MM.1S (cell line): ENCODE data around the gene EEPD1.

Experiments
- DNase-seq: peaks from one replicate; pipeline ENCODE4 v3.0.0-alpha.2; 2015
- H2AFZ ChIP-seq: fragments of 300-600 bp; sonication (generic); 2 replicates; pipeline ENCODE4 v1.6.0; 2016; ENCODE audit warnings: antibody characterized with exemption, low read length
- H3F3A ChIP-seq: fragments of 300-600 bp; sonication (generic); 2 replicates; pipeline ENCODE4 v1.6.1; 2016; ENCODE audit warnings: mild to moderate bottlenecking, antibody characterized with exemption, low read length, moderate library complexity, mixed read lengths; ENCODE audit not compliant: insufficient read depth
- H3K27ac ChIP-seq: fragments of 300-600 bp; sonication (generic); 2 replicates; pipeline ENCODE4 v1.5.1; 2016; ENCODE audit warnings: mild to moderate bottlenecking, low read length
- H3K27me3 ChIP-seq: fragments of 300-600 bp; sonication (generic); replicated peaks from 2 replicates; pipeline ENCODE4 v1.6.0; 2016; ENCODE audit warnings: low read length; ENCODE audit not compliant: insufficient read depth
- H3K36me3 ChIP-seq: fragments of 300-600 bp; sonication (generic); replicated peaks from 2 replicates; pipeline ENCODE4 v1.6.1; 2016; ENCODE audit warnings: mild to moderate bottlenecking, low read length, mixed read lengths; ENCODE audit not compliant: insufficient read depth
- H3K4me1 ChIP-seq: fragments of 300-600 bp; sonication (generic); 2 replicates; pipeline ENCODE4 v1.6.1; 2016; ENCODE audit warnings: low read length, mixed read lengths
- H3K4me2 ChIP-seq: fragments of 300-600 bp; sonication (generic); 2 replicates; pipeline ENCODE4 v1.6.0; 2016; ENCODE audit warnings: low read depth, low read length
- H3K4me3 ChIP-seq: fragments of 300-600 bp; sonication (generic); 2 replicates; pipeline ENCODE4 v1.5.1; 2016; ENCODE audit warnings: low read length, mixed read lengths
- H3K79me2 ChIP-seq: fragments of 300-600 bp; sonication (generic); 2 replicates; pipeline ENCODE4 v1.6.1; 2016; ENCODE audit warnings: mixed run types, low read length, mixed read lengths
- H3K9ac ChIP-seq: fragments of 300-600 bp; sonication (generic); 2 replicates; pipeline ENCODE4 v1.6.1; 2016; ENCODE audit warnings: low read length, mixed read lengths
- H3K9me2 ChIP-seq: fragments of 300-600 bp; sonication (generic); replicated peaks from 2 replicates; pipeline ENCODE4 v1.6.1; 2016; ENCODE audit warnings: mild to moderate bottlenecking, low read length, mixed read lengths; ENCODE audit not compliant: insufficient read depth
- H3K9me3 ChIP-seq: fragments of 300-600 bp; sonication (generic); replicated peaks from 2 replicates; pipeline ENCODE4 v1.6.1; 2016; ENCODE audit warnings: mild to moderate bottlenecking, low read length, mixed read lengths; ENCODE audit not compliant: insufficient read depth
- H4K20me1 ChIP-seq: fragments of 300-600 bp; sonication (generic); 2 replicates; pipeline ENCODE4 v1.6.1; 2016; ENCODE audit warnings: mild to moderate bottlenecking, low read length, moderate library complexity, mixed read lengths; ENCODE audit not compliant: insufficient read depth
- CTCF ChIP-seq: fragments of 300-600 bp; sonication (generic); IDR thresholded peaks from 2 replicates; pipeline ENCODE4 v1.5.1; 2016; ENCODE audit warnings: antibody characterized with exemption, low read length, mixed read lengths
- EZH2 ChIP-seq: fragments of 300-600 bp; sonication (generic); optimal IDR thresholded peaks from 2 replicates; pipeline ENCODE3; 2017; ENCODE audit warnings: low read depth, mild to moderate bottlenecking, antibody characterized with exemption, low read length, mixed read lengths
- EZH2phosphoT487 ChIP-seq: fragments of 300-600 bp; sonication (generic); IDR thresholded peaks from 2 replicates; pipeline ENCODE4 v1.6.1; 2018; ENCODE audit warnings: antibody characterized with exemption, low read length

Gene EEPD1

GRCh38 chr7:36214608-36215456 is 61.8 kb downstream of the EEPD1 start:
- H3K4me3 ChIP-seq: no peak overlapping the region
- H3K4me2 ChIP-seq: no peak overlapping the region
- H3F3A ChIP-seq: no peaks in the 10 kb centered on the region
- no peaks in the 10 kb centered on the region for H3K9me2 ChIP-seq
- H3K27ac ChIP-seq: no peak overlapping the region
- no peaks in the 10 kb centered on the region for H3K27me3 ChIP-seq
- no peaks in the 10 kb centered on the region for H3K79me2 ChIP-seq
- H4K20me1 ChIP-seq: no peaks in the 10 kb centered on the region
- H3K4me1 ChIP-seq: no peaks in the 10 kb centered on the region
- no peak for TF ChIP-seq CTCF
- no peak for TF ChIP-seq EZH2
- no peak for TF ChIP-seq EZH2phosphoT487
- H3K9ac ChIP-seq: no peak overlapping the region
- no peak for DNase-seq
- no peaks in the 10 kb centered on the region for H3K9me3 ChIP-seq
- no peak overlapping the region for H2AFZ ChIP-seq
- H3K36me3 ChIP-seq: no peaks in the 10 kb centered on the region

- no peaks in the 10 kb centered on the region for H3K4me1 ChIP-seq
- no peak overlapping the region for H3K4me3 ChIP-seq
- H3K79me2 ChIP-seq: no peaks in the 10 kb centered on the region
- no peaks in the 10 kb centered on the region for H4K20me1 ChIP-seq
- H3K27me3 ChIP-seq: no peaks in the 10 kb centered on the region
- H3K4me2 ChIP-seq: no peak overlapping the region
- no peaks in the 10 kb centered on the region for H3F3A ChIP-seq
- no peaks in the 10 kb centered on the region for H3K9me2 ChIP-seq
- H3K27ac ChIP-seq: no peak overlapping the region
- no peak for DNase-seq
- H3K9ac ChIP-seq: no peak overlapping the region
- no peaks in the 10 kb centered on the region for H3K9me3 ChIP-seq
- no peaks in the 10 kb centered on the region for H3K36me3 ChIP-seq
- TF ChIP-seq EZH2phosphoT487: no peak
- no peak for TF ChIP-seq EZH2
- no peak for TF ChIP-seq CTCF
- H2AFZ ChIP-seq: no peak overlapping the region
Measured at GRCh38 chr7:36215457-36215765, 62.4 kb downstream of the EEPD1 start.

- no peaks in the 10 kb centered on the region for H3K79me2 ChIP-seq
Measured at GRCh38 chr7:36216063-36216684, 63.1 kb downstream of the EEPD1 start.

More at GRCh38 chr7:36216063-36216684, 63.1 kb downstream of the EEPD1 start:
- Histone ChIP-seq H3F3A (no peaks in the 10 kb centered on the region), H4K20me1 (no peaks in the 10 kb centered on the region), H3K4me3 (no peak overlapping the region), H3K9ac (no peak overlapping the region), H3K27ac (no peak overlapping the region), H3K9me2 (no peaks in the 10 kb centered on the region), H3K4me1 (no peaks in the 10 kb centered on the region), H3K27me3 (no peaks in the 10 kb centered on the region), H3K36me3 (no peaks in the 10 kb centered on the region), H3K9me3 (no peaks in the 10 kb centered on the region), H2AFZ (no peak overlapping the region), H3K4me2 (no peak overlapping the region)
- no peak for DNase-seq
- TF ChIP-seq EZH2phosphoT487: no peak
